HG03135 (cell line): Measurements from ENCODE around the gene ARHGAP1.

Experiments used
- ATAC-seq: cut with Tn5 transposase; IDR thresholded peaks from one replicate; pipeline ENCODE4 v1.9.1; 2021; ENCODE audit warnings: mild to moderate bottlenecking, moderate library complexity; ENCODE audit not compliant: unreplicated experiment

Gene ARHGAP1

GRCh38 chr11:46695345-46696211 lies 4.8 kb downstream of the ARHGAP1 start:
- ATAC-seq: no peak

GRCh38 chr11:46694607-46695006 lies 5.8 kb downstream of the ARHGAP1 start:
- no peak for ATAC-seq

- no peak for ATAC-seq
Measured at GRCh38 chr11:46694072-46694471, 6.3 kb downstream of the ARHGAP1 start.

- ATAC-seq: no peak
Measured at GRCh38 chr11:46693597-46694012, 6.8 kb downstream of the ARHGAP1 start.

- ATAC-seq: no peak
Measured at GRCh38 chr11:46692450-46692849, 8.0 kb downstream of the ARHGAP1 start.

GRCh38 chr11:46690702-46691101 lies 9.7 kb downstream of the ARHGAP1 start:
- no peak for ATAC-seq

GRCh38 chr11:46686886-46687795 lies 13.3 kb downstream of the ARHGAP1 start:
- ATAC-seq: no peak

GRCh38 chr11:46684367-46684766 lies 16.1 kb downstream of the ARHGAP1 start:
- ATAC-seq: no peak

GRCh38 chr11:46682773-46683752 lies 17.4 kb downstream of the ARHGAP1 start:
- no peak for ATAC-seq

GRCh38 chr11:46681814-46682213 lies 18.6 kb downstream of the ARHGAP1 start:
- no peak for ATAC-seq

GRCh38 chr11:46680815-46681214 lies 19.6 kb downstream of the ARHGAP1 start:
- no peak for ATAC-seq

GRCh38 chr11:46680164-46680760 lies 20.2 kb downstream of the ARHGAP1 start:
- ATAC-seq: no peak

- no peak for ATAC-seq
Measured at GRCh38 chr11:46679241-46680163, 20.9 kb downstream of the ARHGAP1 start.

- no peak for ATAC-seq
Measured at GRCh38 chr11:46678741-46679130, 21.7 kb downstream of the ARHGAP1 start.

- ATAC-seq: no peak
Measured at GRCh38 chr11:46677991-46678740, 22.3 kb downstream of the ARHGAP1 start.

GRCh38 chr11:46677169-46677568 lies 23.2 kb downstream of the ARHGAP1 start:
- no peak for ATAC-seq

- ATAC-seq: no peak
Measured at GRCh38 chr11:46676436-46677158, 23.8 kb downstream of the ARHGAP1 start.

- no peak for ATAC-seq
Measured at GRCh38 chr11:46675949-46676348, 24.5 kb downstream of the ARHGAP1 start.
